HL-60/S4 treated with retinoic acid at 250 ng/mL for 4 days and 3 days (cell line): ENCODE data around the gene DYRK2.
"Not testable (repeated sequence)": the region's sequence is repeated elsewhere in the genome, so short reads cannot be mapped to it uniquely, and the experiment has no call there.

ENCODE experiments used
- in situ Hi-C: fragments of 300-500 bp; cut with MboI; formaldehyde crosslinking; loops from 2 replicates; pipeline ENCODE4 v1.7.0; 2022; ENCODE audit warnings: low sequenced_read_pairs

DYRK2 gene

DNA sequence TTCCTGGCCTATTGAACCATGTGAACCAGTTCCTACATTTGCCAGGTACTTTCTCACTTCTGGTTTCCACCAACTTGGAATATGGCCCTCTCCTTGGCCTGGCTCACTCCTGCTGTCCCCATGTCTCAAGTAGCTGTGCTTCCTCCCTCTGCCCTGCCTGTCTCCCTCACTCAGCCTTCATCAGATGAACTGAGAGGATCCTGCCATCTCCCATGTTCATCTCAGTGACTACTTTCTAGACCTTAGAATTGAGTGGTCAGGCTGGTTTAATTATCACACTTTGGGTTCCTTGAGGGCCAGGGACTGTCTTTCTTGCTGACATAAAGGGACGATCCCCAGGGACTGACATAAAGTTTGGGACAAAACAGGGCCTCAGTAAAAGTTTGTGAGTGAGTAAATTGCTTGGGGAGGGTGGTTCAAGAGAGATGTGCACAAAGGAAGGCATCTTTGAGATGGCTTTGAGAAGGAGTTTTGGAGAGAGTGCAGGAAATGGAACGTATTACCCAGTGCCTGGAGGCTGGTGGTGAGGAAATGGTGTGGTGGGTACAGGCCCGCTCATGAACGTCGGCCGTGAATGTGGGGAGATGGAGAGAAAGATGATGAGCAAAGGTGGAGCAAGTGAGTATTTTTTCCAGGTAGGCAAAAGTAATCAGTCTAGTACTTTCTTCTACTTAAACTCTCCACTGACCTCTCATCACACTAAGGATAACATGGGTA lies 20.8 kb downstream of the DYRK2 start:
- in situ Hi-C loops, result no loop called here

DNA sequence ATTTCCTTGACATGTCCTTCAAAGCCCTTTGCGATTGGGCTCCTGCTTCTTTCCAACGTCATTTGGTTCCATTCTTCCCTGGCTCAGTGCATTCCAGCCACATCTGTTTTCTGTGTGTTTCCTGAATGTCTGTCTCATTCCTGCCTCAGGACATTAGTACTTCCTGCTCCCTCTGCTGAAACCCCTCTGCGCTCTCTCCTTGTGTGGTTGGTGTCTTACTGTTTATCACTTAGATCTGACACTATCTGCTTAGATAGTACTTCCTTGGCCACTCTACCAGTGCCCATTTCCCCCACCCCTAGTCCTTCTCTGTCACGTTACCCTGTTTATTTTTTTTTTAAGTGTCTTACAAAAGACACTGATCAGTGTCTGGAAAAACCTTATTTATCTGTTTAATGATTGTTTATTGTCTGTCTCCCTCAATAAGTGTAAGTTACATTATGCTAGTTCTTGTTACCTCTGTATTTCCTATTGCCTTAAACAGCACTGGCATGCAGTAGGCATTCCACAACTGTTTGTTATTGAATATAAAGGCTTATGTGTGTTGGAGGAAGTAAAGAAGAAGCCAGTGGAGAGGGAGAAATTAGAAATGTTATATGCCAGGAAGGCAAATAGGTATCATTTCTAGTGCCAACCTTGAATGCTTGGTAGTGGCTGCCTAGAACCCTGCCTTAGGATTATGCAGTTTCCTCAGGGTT lies 21.5 kb downstream of the DYRK2 start:
- in situ Hi-C loops, result no loop called here

DNA sequence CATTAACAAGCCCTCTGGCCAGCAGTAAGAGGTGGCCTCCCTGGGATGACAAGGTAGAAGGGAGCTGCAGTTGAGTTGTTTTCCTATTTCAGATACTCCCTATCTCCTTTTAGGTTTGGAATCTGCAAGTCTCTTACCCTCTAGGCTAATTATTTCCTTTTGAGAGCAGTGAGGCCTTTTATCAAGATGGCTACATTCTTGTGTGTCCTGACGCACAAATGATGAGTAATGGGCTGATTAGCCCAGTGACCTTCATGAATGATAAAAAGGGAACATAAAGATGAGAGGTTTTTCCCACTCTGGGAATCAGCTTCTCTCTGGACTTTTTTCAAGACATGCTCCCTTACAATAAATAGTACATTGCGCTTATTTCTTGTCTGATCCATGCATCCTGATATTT lies 22.9 kb downstream of the DYRK2 start:
- in situ Hi-C loops, result no loop called here

DNA sequence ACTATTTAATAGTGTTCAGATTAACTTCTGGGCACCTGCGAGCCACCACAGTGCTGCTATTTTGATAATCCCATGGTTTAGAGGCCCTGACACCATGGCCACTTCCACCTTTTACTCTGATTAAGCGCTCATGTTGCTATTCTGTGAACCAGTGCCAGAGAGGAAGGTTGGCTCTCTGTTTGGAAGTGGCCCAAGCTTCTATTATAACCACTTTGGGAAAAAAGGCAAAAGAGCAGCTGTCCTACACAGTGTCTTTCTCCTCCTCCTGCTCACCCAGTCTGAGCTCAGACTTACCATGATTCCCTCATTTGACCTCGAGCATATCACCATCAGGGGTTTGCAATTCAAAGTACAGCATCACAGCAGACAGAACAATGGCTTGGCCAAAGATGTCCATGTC lies 23.3 kb downstream of the DYRK2 start:
- in situ Hi-C loops, result no loop called here

DNA sequence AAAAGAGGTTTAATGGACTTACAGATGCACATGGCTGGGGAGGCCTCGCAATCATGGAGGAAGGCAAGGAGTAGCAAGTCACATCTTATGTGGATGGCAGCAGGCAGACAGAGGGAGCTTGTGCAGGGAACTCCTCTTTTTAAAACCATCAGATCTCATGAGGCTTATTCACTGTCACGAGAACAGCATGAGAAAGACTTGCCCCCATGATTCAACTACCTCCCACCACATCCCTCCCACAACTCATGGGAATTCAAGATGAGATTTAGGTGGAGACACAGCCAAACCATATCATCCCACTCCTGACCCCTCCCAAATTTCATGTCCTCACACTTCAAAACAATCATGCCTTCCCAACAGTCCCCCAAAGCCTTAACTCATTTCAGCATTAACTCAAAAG lies 24.0 kb downstream of the DYRK2 start:
- in situ Hi-C loops, result not testable (repeated sequence)

DNA sequence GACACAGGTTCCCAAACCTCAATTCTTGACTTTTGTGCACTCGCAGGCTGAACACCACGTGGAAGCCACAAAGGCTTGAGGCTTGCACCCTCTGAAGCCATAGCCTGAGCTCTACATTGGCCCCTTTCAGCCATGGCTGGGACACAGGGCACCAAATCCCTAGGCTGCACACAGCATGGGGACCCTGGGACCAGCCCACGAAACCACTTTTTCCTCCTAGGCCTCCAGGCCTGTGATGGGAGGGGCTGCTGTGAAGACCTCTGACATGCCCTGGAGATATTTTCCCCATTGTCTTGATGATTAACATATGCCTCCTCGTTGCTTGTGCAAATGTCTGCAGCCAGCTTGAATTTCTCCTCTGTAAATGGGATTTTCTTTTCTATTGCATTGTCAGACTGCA lies 25.0 kb downstream of the DYRK2 start:
- in situ Hi-C loops, result not testable (repeated sequence)

DNA sequence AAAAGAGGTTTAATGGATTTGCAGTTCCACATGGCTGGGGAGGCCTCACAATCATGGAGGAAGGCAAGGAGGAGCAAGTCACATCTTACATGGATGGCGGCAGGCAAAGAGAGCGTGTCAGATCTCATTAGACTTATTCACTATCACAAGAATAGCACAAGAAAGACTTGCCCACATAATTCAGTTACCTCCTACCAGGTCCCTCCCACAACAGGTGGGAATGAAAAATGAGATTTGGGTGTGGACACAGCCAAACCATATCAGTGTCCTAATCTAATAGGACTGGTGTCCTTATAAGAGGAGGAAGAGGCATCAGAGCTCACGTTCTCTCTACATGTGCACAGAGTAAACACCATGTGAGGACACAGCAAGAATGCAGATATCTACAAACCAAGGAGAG lies 25.9 kb downstream of the DYRK2 start:
- in situ Hi-C loops, result no loop called here

DNA sequence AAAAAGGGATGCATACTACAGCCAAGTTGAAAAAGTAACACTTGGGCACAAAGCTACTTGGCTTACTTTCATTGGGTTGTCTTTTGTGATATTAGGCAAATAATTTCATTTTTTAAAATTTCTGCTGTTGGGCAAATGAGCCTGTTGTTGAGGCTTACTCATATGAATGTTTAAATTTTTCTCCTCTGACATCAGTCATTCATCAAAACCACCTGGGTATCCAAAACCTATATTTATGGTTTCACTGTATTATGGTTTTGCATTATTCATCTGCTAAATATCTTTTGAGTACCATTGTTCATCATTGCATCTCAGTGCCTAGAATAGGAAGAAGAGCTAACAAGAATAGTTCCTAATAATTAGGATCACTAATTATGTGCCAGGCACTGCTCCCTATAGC lies 28.1 kb downstream of the DYRK2 start:
- in situ Hi-C loops, result no loop called here

DNA sequence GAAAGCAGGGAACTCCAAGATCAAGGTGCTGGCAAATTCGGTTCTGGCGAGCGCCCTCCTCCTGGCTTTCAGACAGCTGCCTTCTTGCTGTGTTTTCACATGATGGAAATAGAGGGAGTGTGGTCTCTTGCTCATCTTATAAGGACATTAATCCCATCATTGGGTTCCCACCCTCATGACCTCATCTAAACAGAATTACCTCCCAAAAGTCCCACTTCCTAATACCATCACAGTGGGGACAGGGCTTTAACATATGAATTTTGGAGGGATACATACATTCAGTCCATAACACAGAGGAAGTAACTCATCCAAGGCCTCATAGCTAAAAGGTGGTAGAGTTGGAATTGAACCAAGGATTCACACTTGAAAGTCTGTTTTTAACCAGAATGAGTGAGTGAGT lies 28.6 kb downstream of the DYRK2 start:
- in situ Hi-C loops, result no loop called here

DNA sequence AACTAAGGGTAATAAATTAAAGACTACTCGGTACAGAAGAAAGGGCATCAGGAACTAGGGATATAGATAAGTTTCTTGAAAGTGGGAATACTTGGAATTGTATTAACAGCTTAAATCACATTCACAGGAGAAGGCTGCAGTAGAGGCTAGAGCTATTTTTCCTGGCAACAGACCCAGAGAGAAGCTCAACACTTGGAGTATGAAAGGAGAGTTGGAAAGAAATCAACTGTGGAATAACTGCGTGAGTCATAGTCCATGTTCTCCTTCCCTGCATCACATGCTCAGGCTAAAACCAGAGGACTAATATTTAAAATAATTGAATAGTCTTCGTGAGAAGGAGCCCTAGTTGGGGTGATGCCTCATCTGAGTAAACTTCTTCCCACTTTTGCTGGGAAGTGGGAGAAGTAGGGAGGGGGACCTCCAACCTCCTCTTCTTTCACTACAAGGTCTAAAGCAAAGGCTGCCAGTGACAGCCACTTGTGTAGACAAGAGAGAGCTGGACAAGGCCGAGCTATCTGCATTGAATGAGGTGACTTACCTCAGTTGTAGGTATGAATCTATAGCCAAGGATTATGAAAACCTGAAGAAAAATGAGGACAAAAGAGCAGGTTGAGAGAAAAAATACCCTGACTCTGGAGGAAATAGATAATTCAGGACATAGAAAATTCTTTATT lies 32.7 kb downstream of the DYRK2 start:
- in situ Hi-C loops, result no loop called here

DNA sequence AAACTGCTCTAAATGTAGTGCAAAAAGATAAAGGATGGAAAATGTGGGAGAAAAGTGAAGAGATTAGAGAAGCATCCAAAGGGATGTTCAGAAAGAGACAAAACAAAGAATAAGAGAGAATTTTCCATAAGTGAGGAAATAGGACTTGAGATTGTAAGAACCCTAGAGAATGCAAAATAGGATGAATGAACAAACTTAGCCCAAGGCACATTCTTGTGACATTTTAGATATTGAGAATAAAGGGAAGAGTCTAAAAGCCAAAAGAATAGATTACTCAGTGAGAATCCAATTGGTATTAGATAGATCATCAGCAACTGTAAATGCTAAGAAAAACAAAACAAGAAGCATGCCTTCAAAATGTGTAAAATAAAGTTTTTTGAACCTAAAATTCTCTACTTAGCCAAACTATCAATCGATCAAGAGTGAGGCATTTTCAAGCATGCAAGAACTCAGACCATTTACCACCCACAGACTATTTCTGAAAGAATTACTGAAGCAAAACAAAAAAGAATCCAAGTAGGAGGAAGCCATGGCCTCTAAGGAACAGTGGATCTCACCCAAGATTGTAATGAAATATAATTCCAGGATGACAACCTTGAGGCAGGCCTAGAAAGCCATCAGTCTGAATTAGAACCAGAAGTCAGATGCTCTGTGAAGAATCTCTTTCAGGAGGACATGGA lies 33.5 kb downstream of the DYRK2 start:
- in situ Hi-C loops, result no loop called here

DNA sequence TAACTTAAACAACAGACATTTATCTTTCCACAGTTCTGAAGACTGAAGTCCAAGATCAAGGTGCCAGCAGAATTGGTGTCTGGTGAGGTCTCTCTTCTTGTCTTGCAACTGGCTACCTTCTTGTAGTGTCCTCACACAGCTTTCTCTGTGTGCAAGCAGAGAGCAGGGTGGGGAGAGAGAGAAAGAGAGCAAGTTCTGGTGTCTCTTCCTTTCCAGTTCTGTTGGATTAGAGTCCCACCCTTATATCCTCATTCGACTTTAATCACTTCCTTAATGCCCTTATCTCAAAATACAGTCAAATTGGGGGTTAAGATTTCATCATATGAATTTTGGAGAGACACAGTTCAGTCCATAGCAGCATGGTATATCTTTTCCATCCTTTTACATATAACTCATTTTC lies 40.8 kb downstream of the DYRK2 start:
- in situ Hi-C loops, result no loop called here

DNA sequence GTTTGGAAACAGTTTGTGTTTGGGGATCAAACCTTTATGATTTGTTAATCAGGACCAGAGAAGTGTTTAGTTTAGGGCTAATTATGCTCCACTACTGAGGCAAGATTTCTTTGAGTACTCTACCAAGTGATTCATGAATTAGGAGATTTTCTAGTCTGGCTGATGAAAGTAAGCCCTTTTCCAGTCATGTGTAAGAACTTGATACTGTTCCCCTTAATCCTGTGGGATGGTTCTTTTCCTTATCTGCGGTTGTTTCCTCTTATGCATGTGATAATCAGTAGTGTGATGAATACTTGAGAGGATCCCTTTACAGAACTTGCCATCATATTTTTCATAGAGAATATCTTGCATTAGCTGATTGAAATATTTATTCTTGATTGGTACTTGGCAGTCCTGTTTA lies 42.1 kb downstream of the DYRK2 start:
- in situ Hi-C loops, result no loop called here

DNA sequence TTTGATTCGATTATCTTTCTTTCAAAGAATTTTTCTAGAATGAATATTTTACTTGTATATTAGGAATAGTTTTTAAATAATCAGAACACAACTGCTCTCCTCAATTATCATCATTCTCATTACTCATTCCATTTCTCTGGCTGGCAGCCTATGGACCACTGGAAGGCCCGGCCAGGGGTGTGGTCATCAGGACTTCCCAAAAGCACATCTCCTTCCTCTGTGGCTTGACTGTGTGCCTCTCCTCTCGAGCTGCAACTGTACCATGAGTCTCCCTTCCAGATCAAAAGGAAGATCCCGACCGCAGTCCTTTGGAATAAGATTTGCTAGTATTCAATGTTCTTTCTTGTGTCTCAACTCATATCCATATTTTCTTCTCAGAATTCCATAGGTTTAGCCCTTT lies 42.7 kb downstream of the DYRK2 start:
- in situ Hi-C loops, result no loop called here

DNA sequence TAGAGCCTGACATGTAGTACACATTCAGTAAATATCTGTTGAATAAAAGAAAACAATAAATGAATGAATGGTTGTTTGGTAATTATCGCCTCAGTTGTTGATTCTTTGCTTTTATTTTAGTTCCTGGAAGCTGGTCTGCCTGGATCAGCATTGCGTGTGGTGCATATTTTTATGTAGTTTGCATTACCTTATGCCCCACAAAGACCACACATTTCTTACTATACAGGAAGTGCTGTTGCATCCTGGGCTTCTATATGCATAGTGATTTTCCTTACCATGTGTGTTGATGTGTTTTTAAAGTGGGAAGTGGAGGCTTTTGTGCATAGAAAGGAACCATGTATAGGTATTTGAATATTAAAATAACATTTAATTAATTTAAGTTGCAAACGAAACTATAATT lies 43.6 kb downstream of the DYRK2 start:
- in situ Hi-C loops, result no loop called here

DNA sequence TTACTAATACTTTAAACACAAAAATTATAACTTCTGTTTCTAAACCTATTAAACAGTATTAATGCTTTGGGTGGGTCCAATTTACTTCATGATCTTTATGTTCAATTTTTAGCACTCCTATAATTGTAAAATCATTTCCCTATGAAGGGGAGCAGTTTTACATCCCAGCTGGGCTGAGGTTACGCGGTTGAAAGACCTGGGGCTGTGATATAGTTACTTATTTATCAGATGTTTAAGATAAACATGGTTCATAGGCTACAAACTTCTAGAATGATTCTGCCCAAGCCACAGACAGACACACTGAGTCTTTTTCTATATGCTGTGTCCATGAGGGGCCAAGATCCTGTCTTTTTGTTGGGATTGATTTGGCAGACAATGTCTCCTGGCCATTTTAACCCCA lies 44.4 kb downstream of the DYRK2 start:
- in situ Hi-C loops, result no loop called here

DNA sequence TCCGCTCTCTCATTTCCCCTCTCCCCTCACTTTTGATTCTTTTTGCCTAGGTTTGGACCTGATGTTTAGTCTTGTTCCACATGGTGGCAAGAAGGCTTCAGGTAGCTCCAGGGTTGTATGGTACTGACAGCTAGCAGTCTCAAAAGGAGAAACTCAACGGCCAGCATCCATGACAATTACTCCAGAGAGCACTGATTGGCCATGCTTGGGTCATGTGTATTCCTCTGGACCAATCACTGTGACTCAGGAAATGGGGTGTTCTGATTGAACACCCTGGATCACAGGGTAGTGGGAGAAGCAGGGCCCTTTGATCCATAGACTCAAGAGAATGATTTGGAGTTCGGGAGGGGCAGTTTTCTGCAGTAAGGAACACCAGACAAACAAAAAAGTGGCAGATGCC lies 45.3 kb downstream of the DYRK2 start:
- in situ Hi-C loops, result no loop called here

DNA sequence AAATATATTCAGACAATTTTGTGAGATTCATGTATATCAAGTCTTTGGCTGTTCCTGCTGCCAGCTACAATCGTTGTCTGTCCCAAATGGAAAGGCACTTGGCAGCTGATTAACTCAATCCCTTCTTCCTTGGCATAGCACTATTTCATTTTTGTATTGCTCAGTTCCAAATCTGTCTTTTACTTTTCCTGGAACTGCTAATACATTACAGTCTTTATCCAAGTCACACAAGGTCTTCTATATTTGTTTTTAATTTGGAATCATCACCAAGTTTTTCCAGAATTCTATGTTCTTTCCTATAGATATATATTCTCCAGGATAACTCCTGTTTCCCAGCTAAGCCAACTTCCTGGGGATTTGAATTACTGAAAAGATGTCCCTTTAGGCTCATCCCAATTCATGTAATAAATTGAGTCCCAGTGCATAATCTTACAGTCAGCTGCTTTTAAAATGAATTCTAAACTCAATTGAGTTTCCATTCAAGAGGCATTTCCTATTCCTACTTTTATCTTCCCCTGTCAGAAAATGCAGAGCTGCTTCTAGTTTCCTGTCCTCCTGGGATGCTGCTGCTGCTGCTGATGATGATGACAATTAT lies 45.9 kb downstream of the DYRK2 start:
- in situ Hi-C loops, result no loop called here

DNA sequence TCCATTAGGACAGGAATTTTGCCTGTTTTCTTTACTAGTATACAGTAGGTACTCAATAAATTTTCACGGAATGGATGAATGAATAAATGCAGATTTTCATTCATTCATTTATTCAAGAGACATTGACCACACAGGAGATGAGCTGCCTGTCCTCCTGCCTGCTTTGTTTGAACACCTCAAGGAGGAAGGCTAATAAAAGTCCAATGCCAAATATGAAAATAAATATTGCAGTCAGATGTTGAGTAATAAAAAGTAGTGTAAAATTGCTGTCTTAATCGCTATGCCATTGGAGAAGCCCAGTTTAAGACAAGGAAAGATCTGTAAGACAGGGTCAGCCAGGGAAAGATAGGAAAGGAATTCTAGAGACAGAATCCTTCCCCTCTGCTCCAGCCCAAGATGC lies 47.4 kb downstream of the DYRK2 start:
- in situ Hi-C loops, result no loop called here

DNA sequence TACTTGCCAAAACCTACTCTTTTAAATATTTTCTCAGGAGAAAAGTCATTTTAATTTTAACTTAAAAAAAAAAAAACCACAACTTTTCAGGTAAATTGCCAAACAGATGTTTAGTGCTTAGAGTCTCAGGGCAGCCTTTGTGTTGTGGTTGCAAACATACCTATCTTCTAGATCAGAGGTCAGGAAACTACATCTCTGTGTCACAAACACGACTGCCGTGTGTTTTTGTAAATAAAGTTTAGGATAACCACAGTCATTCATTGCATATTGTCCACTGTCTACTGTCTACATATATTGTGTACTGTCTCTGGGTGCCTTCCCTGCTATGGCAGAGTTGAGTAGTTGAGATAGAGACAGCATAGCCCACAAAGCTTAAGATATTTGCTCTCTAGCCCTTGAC lies 48.9 kb downstream of the DYRK2 start:
- in situ Hi-C loops, result no loop called here

DNA sequence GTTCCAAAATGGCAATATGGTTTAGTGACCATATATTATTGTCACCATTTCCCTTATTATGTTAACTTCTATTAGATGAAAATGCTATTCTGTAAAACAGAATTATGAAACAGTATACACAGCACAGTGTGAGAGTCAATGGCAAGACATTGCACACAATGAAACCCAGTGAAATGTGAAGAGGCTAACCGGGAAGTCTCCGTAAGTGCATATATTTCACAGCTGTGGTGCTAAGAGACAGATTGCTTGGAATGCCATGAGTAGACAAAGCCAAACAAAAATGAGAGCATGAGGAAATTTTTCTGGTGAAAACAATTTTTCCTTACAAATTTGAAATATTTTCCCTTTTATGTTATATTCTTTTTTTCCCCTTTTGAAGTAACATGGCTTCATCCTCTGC lies 49.4 kb downstream of the DYRK2 start:
- in situ Hi-C loops, result no loop called here
